Activated CD4-positive, alpha-beta T cell treated with anti-CD3 and anti-CD28 coated beads for 36 hours (primary cell): Measurements from ENCODE around the gene VPS4A. TPM values are rescaled to one million over a fixed set of nuclear protein-coding genes. Genes with fewer than 3 reads are reported as not detected.

Source experiments
- ATAC-seq: fragments of 200-7000 bp; cut with Tn5 transposase; one replicate; pipeline ENCODE4 v1.10.0; 2021; ENCODE audit warnings: mild to moderate bottlenecking, moderate library complexity
- CTCF ChIA-PET: fragments of 350-600 bp; sonication (Branson Sonifier 250); formaldehyde crosslinking; loops from one replicate; lab custom pipeline; 2021; ENCODE audit warnings: antibody characterized with exemption; lab: Charles Lee
- POLR2A ChIA-PET: fragments of 350-600 bp; sonication (Branson Sonifier 250); formaldehyde crosslinking; loops from one replicate; lab custom pipeline; 2021; ENCODE audit warnings: antibody characterized with exemption, inconsistent platforms; lab: Charles Lee
- DNase-seq: peaks from one replicate; pipeline ENCODE4 v3.0.0-alpha.2; 2020
- H3K27ac Mint-ChIP-seq: one replicate; pipeline ENCODE4 v1.8.0; 2021; ENCODE audit warnings: mixed read lengths
- H3K27me3 Mint-ChIP-seq: one replicate; pipeline ENCODE4 v1.8.0; 2021; ENCODE audit warnings: mixed read lengths
- H3K36me3 Mint-ChIP-seq: one replicate; pipeline ENCODE4 v1.8.0; 2021; ENCODE audit warnings: low read depth, mixed read lengths
- H3K4me1 Mint-ChIP-seq: one replicate; pipeline ENCODE4 v1.8.0; 2021; ENCODE audit warnings: mixed read lengths
- H3K4me3 Mint-ChIP-seq: one replicate; pipeline ENCODE4 v1.8.0; 2021; ENCODE audit warnings: mild to moderate bottlenecking, moderate library complexity, mixed read lengths
- H3K9me3 Mint-ChIP-seq: one replicate; pipeline ENCODE4 v1.8.0; 2021; ENCODE audit warnings: low read depth, mixed read lengths
- intact Hi-C, 2 experiments: fragments of 100-400 bp; cut with DNase I in 1 of 2; cut with micrococcal nuclease in 1 of 2; formaldehyde crosslinking; loops; one replicate each; pipeline versions ENCODE4 v1.14.2 to v1.15.1; 2022 to 2024; cut with DNase I, micrococcal nuclease
- total RNA-seq, 2 experiments: library from RNA; stranded (reverse); gene quantifications; one replicate each; pipeline ENCODE4 v1.2.3, GENCODE V29; 2021

Gene VPS4A
- total RNA-seq, 2 experiments from 2014 or later = 28.4 to 31.9 TPM

DNA sequence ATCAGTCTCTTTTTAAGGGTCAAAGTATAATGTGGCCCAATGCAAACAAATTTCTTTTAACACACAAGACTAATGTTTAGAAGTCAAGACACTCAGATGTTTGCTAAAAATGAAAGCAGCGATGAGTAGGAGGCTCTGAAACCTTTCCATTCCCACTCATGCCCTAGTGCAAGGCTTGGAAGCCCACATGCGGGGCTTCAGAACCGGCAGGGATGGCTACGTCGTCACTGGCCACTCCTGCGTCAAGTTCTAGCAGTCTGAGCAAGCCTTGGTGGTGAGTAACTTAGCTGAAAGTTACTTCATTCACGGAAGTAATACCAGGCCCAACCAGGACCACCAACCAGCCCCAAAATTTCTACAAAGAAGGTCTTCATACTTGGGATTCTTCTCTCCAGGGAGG is 55.3 kb downstream of the VPS4A start:
- intact Hi-C loops = no loop called here
- peak overlapping the region; percentile 75 for H3K27ac Mint-ChIP-seq
- ChIA-PET CTCF (interaction anchor here (0.7 to 1.0 kb wide), 2 partner anchors 11 to 32 kb away, joined by 3 read pairs; no protein-coding TSS in a partner anchor), POLR2A (no interaction called here)
- no peaks in the 10 kb centered on the region for H3K27me3 Mint-ChIP-seq
- H3K4me1 Mint-ChIP-seq = peaks cover 21% of the 10 kb centered on the region
- peak; percentile 54 for DNase-seq
- no peaks in the 10 kb centered on the region for H3K9me3 Mint-ChIP-seq
- no peak overlapping the region for H3K4me3 Mint-ChIP-seq
- ATAC-seq = peak; percentile 83
- H3K36me3 Mint-ChIP-seq = peaks cover 58% of the 10 kb centered on the region

DNA sequence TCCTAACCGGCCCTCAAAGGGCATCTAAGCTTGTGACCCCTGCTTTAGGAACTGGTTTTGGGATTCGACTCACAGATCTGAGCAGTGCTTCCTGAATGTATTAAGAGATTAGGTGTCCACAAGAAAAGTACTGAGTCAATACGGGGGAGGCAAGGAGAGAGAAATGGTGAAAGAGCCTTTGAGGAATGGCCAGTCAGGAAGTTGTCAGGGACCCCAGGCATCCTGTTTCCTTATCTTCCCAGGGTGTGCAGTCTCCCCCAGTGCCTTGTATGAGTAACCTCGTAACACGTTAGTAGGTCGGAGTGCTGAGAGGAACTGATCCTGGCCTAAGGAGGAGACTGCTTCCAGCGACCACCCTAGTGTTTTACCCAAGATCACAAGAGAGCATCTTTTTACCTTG is 56.8 kb downstream of the VPS4A start:
- ChIA-PET POLR2A (no interaction called here), CTCF (interaction anchor here (1.1 kb wide), 1 partner anchor 28 kb away, joined by 4 read pairs; no protein-coding TSS in a partner anchor)
- intact Hi-C loops = no loop called here
- no peaks in the 10 kb centered on the region for H3K9me3 Mint-ChIP-seq
- no peak for ATAC-seq
- no peak overlapping the region for H3K4me3 Mint-ChIP-seq
- H3K27ac Mint-ChIP-seq = peak overlapping the region; percentile 29
- peaks cover 21% of the 10 kb centered on the region for H3K4me1 Mint-ChIP-seq
- H3K36me3 Mint-ChIP-seq = peaks cover 62% of the 10 kb centered on the region
- H3K27me3 Mint-ChIP-seq = no peaks in the 10 kb centered on the region
- DNase-seq = no peak

DNA sequence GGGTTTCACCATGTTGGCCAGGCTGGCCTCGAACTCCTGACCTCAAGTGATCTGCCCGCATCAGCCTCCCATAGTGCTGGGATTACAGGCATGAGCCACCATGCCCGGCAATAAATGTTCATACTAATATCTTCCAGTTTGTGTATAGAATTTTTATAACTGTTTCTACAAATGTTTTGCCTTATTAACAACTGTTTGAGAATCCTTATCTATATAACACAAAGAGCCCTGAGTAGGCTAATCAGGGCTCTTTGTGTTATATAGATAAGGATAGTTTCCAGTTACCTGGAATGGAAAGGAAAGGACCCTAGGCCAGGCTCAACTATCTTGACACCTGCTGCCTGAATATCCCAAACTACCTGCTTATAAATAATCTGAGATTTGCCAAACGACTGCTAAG is 57.7 kb downstream of the VPS4A start:
- DNase-seq (no peak), ATAC-seq (no peak)
- Mint-ChIP-seq H3K4me1 (peaks cover 24% of the 10 kb centered on the region), H3K27ac (no peak overlapping the region), H3K36me3 (peaks cover 60% of the 10 kb centered on the region), H3K9me3 (no peaks in the 10 kb centered on the region), H3K4me3 (no peak overlapping the region), H3K27me3 (no peaks in the 10 kb centered on the region)
- intact Hi-C loops = no loop called here
- ChIA-PET CTCF (interaction anchor here (1.1 kb wide), 1 partner anchor 27 kb away, joined by 4 read pairs; no protein-coding TSS in a partner anchor), POLR2A (no interaction called here)

DNA sequence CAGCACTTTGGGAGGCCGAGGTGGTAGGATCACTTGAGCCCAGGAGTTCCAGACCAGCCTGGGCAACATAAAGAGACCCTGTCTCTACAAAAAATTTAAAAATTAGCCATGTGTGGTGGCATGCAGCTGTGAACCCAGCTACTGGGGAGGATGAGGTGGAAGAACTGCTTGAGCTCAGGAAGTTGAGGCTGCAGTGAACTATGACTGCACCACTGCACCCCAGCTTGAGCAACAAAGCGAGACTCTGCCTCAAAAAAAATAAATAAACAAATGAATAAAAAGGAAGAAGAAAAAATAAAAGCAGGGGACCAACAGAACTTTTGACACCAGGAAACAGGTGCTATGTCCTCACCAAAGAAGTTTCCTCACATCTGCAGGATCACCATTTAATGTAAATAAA is 60.4 kb downstream of the VPS4A start:
- intact Hi-C loops = no loop called here
- Mint-ChIP-seq H3K27ac (no peak overlapping the region), H3K4me1 (peaks cover 12% of the 10 kb centered on the region), H3K36me3 (peaks cover 53% of the 10 kb centered on the region), H3K9me3 (no peaks in the 10 kb centered on the region), H3K4me3 (no peak overlapping the region), H3K27me3 (no peaks in the 10 kb centered on the region)
- ChIA-PET POLR2A (no interaction called here), CTCF (no interaction called here)
- DNase-seq = no peak
- no peak for ATAC-seq

DNA sequence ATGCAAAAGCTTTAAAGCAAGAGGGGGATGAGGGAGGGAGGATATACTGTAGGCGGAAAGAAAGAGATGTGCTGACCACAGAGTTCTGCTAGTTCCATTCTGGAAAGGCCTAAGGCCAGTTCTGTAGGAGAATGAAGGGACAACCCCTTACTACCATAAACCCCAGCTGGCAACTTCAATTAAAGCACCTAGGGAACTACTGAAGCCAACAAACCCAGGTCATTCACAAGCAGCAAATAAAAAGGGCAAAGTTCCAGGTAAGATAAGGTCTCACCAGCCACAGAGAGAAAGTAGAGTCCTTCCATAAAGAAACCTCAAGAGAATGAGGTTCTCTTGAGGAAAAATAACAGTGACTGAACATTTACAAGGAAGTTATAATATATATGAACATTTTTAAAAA is 61.9 kb downstream of the VPS4A start:
- ChIA-PET POLR2A (interaction anchor here (0.5 to 0.6 kb wide), 2 partner anchors 12 to 368 kb away, joined by 3 to 5 read pairs; no protein-coding TSS in a partner anchor), CTCF (interaction anchor here (1.9 kb wide), 1 partner anchor 33 kb away, joined by 4 read pairs; the partner anchor contains the start of gene NIP7)
- Mint-ChIP-seq H3K36me3 (peaks cover 46% of the 10 kb centered on the region), H3K4me3 (no peak overlapping the region), H3K9me3 (no peaks in the 10 kb centered on the region), H3K27ac (peak overlapping the region; percentile 23), H3K27me3 (no peaks in the 10 kb centered on the region), H3K4me1 (peaks cover 9% of the 10 kb centered on the region)
- intact Hi-C loops = no loop called here
- no peak for DNase-seq
- ATAC-seq = no peak

Other genes starting within 250 kb of the VPS4A start
- under 1 TPM; 0.39 to 0.42 TPM for gene HAS3, start 205.7 kb upstream of the VPS4A start, total RNA-seq
- 100 to 1,000 TPM; 153 to 194 TPM for gene CHTF8, start 178.8 kb upstream of the VPS4A start, total RNA-seq
- 100 to 1,000 TPM; 102 to 119 TPM for gene UTP4, start 178.7 kb upstream of the VPS4A start, total RNA-seq
- gene SNTB2, start 124.2 kb upstream of the VPS4A start, total RNA-seq = 10 to 100 TPM; 15.7 to 17.2 TPM
- gene PDF, start 19.2 kb downstream of the VPS4A start, total RNA-seq = 10 to 100 TPM; 10.1 to 19.9 TPM
- gene COG8, start 28.2 kb downstream of the VPS4A start, total RNA-seq = 10 to 100 TPM; 30.0 to 30.3 TPM
- 10 to 100 TPM; 39.1 to 41.3 TPM for gene NIP7, start 28.4 kb downstream of the VPS4A start, total RNA-seq
- gene TMED6, start 40.4 kb downstream of the VPS4A start, total RNA-seq = 1 to 10 TPM; 1.2 to 1.3 TPM
- gene TERF2, start 74.7 kb downstream of the VPS4A start, total RNA-seq = 10 to 100 TPM; 45.9 to 82.4 TPM
- gene CYB5B, start 113.3 kb downstream of the VPS4A start, total RNA-seq = 100 to 1,000 TPM; 158 to 187 TPM